ENCODE measurements around the gene RAD51B.
A peak's percentile ranks its signal among the peaks of the same experiment; 100 is the strongest.

The RAD51B gene

GRCh38 chr14:68562911-68563250 is 743.3 kb downstream of the RAD51B start:
- no peaks in the 10 kb centered on the region for H3K36me3 Mint-ChIP-seq (ENCODE audit: insufficient read depth)
- H3K27me3 Mint-ChIP-seq = no peaks in the 10 kb centered on the region
- H3K9me3 Mint-ChIP-seq = no peaks in the 10 kb centered on the region
- H3K27ac Mint-ChIP-seq = peak overlapping the region in 1 of 2 donors; percentile 10
- peaks cover 8 to 9% of the 10 kb centered on the region in 2 donors for H3K4me1 Mint-ChIP-seq (ENCODE audit: low read depth in 2 of 2)
- ATAC-seq (replicated peaks) (no peak), DNase-seq (no peak)
- H3K4me3 Mint-ChIP-seq = no peak overlapping the region

GRCh38 chr14:68563251-68564131 is 743.9 kb downstream of the RAD51B start:
- Mint-ChIP-seq H3K27ac (peak overlapping the region in 1 of 2 donors; percentile 10), H3K4me1 (ENCODE audit: low read depth in 2 of 2) (peaks cover 8 to 9% of the 10 kb centered on the region in 2 donors), H3K36me3 (ENCODE audit: insufficient read depth) (no peaks in the 10 kb centered on the region), H3K27me3 (no peaks in the 10 kb centered on the region), H3K9me3 (no peaks in the 10 kb centered on the region), H3K4me3 (peak overlapping the region in 1 of 2 donors; percentile 52)
- ATAC-seq (replicated peaks) = no peak
- DNase-seq = no peak

GRCh38 chr14:68564191-68564825 is 744.7 kb downstream of the RAD51B start:
- Mint-ChIP-seq H3K4me1 (ENCODE audit: low read depth in 2 of 2) (peaks cover 8 to 9% of the 10 kb centered on the region in 2 donors), H3K36me3 (ENCODE audit: insufficient read depth) (no peaks in the 10 kb centered on the region), H3K9me3 (no peaks in the 10 kb centered on the region), H3K27ac (peak overlapping the region in 1 of 2 donors; percentile 27), H3K4me3 (no peak overlapping the region), H3K27me3 (no peaks in the 10 kb centered on the region)
- DNase-seq (no peak), ATAC-seq (replicated peaks) (no peak)

- peak overlapping the region; percentile 27 to 59 for H3K27ac Mint-ChIP-seq
- peaks cover 8 to 9% of the 10 kb centered on the region in 2 donors for H3K4me1 Mint-ChIP-seq (ENCODE audit: low read depth in 2 of 2)
- DNase-seq (no peak), ATAC-seq (replicated peaks) (no peak)
- H3K27me3 Mint-ChIP-seq = no peaks in the 10 kb centered on the region
- H3K4me3 Mint-ChIP-seq = no peak overlapping the region
- H3K36me3 Mint-ChIP-seq (ENCODE audit: insufficient read depth) = no peaks in the 10 kb centered on the region
- H3K9me3 Mint-ChIP-seq = no peaks in the 10 kb centered on the region
These were observed 745.5 kb downstream of the RAD51B start for GRCh38 chr14:68564826-68565759.

GRCh38 chr14:68566075-68566474 is 746.5 kb downstream of the RAD51B start:
- Mint-ChIP-seq H3K27me3 (no peaks in the 10 kb centered on the region), H3K4me1 (ENCODE audit: low read depth in 2 of 2) (peaks cover 8 to 9% of the 10 kb centered on the region in 2 donors), H3K9me3 (no peaks in the 10 kb centered on the region), H3K36me3 (ENCODE audit: insufficient read depth) (no peaks in the 10 kb centered on the region), H3K27ac (peak overlapping the region in 1 of 2 donors; percentile 59), H3K4me3 (no peak overlapping the region)
- no peak for ATAC-seq (replicated peaks)
- no peak for DNase-seq

DNA sequence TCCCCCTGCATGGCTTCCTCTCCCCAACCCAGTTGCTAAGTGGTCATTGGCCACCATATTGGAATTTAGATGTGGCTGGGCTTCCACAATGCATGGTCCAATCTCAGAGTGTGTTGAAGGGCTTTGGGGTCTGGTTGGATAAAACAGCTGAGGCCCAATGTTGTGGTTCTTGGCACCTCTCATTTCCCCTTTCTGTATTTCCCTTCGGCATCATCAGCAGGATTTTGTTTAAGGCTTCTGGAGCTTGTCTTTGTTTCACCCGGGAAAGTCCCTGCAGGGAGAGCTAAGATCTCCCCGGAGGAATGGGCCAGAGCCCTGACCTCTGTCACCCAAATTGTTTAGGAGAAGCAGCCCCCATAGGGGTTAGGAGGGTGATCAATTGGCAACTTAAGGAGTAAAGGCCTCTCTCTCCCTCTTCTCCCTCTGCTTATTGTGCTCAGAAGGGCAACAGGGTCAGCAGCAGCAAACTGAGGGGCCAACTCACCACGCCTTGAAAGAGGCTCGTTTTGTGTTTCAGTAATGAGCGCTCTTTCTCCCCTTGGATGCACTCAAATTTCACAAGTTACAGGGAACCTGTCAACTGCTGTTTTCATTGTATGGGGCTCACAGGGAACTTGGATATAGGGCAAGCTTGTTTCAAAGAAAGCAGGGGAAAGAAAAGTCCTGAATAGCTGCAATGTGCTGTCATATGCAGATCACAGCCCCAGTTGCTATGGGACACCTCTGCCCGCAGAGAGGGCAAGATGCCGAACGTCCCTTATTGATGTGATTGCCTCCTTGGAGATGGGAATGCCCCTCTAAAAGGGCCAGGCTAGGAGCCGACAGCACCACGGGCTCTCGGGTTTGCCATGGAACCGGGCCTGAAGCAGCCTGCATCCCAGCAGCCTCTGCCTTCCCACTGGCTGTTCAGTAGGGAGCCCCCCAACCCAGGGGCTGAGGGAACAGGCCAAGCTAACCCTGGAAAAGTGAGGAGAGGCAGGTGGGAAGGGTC is 749.6 kb downstream of the RAD51B start:
- H3K27me3 Mint-ChIP-seq = no peaks in the 10 kb centered on the region
- no peak for ATAC-seq (replicated peaks)
- no peaks in the 10 kb centered on the region for H3K9me3 Mint-ChIP-seq
- H3K27ac Mint-ChIP-seq = no peak overlapping the region
- H3K36me3 Mint-ChIP-seq (ENCODE audit: insufficient read depth) = no peaks in the 10 kb centered on the region
- no peak overlapping the region for H3K4me3 Mint-ChIP-seq
- DNase-seq = no peak
- peaks cover 4 to 8% of the 10 kb centered on the region in 2 donors for H3K4me1 Mint-ChIP-seq (ENCODE audit: low read depth in 2 of 2)

DNA sequence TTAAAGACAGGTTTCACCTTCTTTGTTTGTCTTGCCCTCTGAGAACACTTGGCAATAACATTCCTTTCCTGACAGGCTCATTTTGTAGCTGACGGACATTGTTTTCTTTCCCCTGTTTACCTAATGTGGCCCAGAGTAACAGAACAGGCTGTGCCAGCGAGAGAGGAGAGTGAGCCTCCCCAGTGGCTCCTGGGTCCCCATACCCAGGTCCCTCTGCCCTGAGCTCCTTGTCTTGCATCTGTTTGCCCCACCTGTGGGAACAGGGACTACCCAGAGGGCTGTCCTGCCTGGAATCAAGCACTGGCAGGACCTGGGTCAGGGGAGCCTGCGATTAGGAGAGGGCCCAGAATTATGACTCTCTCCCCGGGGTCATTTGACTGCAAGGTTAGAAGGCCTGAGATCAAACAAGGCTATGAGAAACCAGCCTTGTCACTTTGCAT is 750.4 kb downstream of the RAD51B start:
- no peak for ATAC-seq (replicated peaks)
- Mint-ChIP-seq H3K4me3 (no peak overlapping the region), H3K27me3 (no peaks in the 10 kb centered on the region), H3K36me3 (ENCODE audit: insufficient read depth) (no peaks in the 10 kb centered on the region), H3K9me3 (no peaks in the 10 kb centered on the region), H3K4me1 (ENCODE audit: low read depth in 2 of 2) (peaks cover 2 to 4% of the 10 kb centered on the region in 2 donors), H3K27ac (no peak overlapping the region)
- no peak for DNase-seq

DNA sequence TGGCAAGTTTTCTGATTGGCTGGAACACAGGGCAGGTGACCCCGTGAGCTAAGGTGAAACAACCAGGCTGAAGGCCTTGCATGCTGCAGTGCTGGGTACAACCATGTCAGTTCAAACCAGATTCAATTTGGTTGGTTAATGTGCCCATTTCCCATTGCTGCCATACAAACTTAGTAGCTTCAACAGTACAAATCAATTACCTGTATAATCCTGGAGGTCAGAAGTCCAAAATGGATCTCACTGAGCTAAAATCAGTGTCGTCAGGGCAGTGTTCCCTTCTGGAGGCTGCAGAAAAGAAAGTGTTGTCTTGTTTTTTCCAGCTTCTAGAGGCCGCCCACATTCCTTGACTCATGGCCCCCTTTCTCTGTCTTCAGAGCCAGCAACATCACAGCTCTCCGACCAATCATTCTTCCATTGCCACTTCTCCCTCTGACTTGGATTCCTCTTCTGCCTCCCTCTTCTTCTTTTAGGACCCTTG is 751.6 kb downstream of the RAD51B start:
- ATAC-seq (replicated peaks) (no peak), DNase-seq (no peak)
- H3K9me3 Mint-ChIP-seq = no peaks in the 10 kb centered on the region
- H3K27me3 Mint-ChIP-seq = no peaks in the 10 kb centered on the region
- no peaks in the 10 kb centered on the region for H3K36me3 Mint-ChIP-seq (ENCODE audit: insufficient read depth)
- H3K4me3 Mint-ChIP-seq = no peak overlapping the region
- no peak overlapping the region for H3K27ac Mint-ChIP-seq
- H3K4me1 Mint-ChIP-seq (ENCODE audit: low read depth in 2 of 2) = peaks cover 0 to 2% of the 10 kb centered on the region in 2 donors

GRCh38 chr14:68571928-68572525 is 752.4 kb downstream of the RAD51B start:
- Mint-ChIP-seq H3K4me1 (ENCODE audit: low read depth in 2 of 2) (peaks cover 0 to 2% of the 10 kb centered on the region in 2 donors), H3K4me3 (no peak overlapping the region), H3K36me3 (ENCODE audit: insufficient read depth) (no peaks in the 10 kb centered on the region), H3K27ac (no peak overlapping the region), H3K27me3 (no peaks in the 10 kb centered on the region), H3K9me3 (no peaks in the 10 kb centered on the region)
- DNase-seq = no peak
- ATAC-seq (replicated peaks) = no peak

GRCh38 chr14:68573126-68573525 is 753.5 kb downstream of the RAD51B start:
- Mint-ChIP-seq H3K27ac (no peak overlapping the region), H3K4me1 (ENCODE audit: low read depth in 2 of 2) (peaks cover 0 to 2% of the 10 kb centered on the region in 2 donors), H3K4me3 (no peak overlapping the region), H3K36me3 (ENCODE audit: insufficient read depth) (no peaks in the 10 kb centered on the region), H3K9me3 (no peaks in the 10 kb centered on the region), H3K27me3 (no peaks in the 10 kb centered on the region)
- DNase-seq (no peak), ATAC-seq (replicated peaks) (no peak)

DNA sequence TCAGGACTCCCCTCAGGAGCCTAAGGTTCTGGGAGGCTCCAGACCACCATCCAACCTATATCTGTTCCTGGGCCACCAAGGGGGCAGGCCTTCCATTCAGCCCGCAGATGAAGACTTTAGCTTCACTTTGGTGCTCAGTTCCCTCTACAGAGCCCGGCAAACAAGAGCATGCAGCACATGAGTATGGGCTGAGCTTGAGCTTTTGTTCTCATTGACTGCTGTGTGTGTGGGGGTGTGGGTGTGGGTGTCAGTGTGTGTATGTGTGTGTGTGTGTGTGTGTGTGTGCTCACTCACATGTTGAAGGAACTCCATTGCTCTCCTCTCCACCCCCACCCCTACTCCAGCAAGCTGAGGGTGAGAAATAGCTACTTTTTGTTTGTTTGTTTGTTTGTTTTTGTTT is 754.1 kb downstream of the RAD51B start:
- Mint-ChIP-seq H3K4me3 (no peak overlapping the region), H3K36me3 (ENCODE audit: insufficient read depth) (no peaks in the 10 kb centered on the region), H3K27ac (no peak overlapping the region), H3K4me1 (ENCODE audit: low read depth in 2 of 2) (peaks cover 0 to 2% of the 10 kb centered on the region in 2 donors), H3K9me3 (no peaks in the 10 kb centered on the region), H3K27me3 (no peaks in the 10 kb centered on the region)
- DNase-seq = no peak
- no peak for ATAC-seq (replicated peaks)

DNA sequence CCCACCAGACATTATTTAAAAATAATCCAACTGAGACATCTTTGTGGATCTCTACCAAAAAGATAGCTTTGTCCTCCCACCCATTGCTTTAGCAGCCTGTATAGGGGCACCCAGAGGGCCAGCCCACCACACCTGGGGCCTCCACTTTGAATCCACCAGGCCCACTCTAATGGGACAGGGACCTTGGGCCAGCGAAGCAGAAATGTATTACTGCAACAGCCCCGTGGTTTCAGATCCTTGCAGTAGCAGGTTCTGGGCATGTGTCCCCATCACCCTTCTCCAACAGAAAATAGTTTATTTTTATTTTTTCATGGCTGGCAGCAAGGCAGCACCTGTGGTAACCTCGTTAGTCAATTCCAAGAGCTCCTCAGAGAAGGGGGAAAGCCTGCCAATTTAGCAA is 754.9 kb downstream of the RAD51B start:
- no peak overlapping the region for H3K4me3 Mint-ChIP-seq
- peaks cover 0 to 2% of the 10 kb centered on the region in 2 donors for H3K4me1 Mint-ChIP-seq (ENCODE audit: low read depth in 2 of 2)
- H3K27me3 Mint-ChIP-seq = no peaks in the 10 kb centered on the region
- ATAC-seq (replicated peaks) = no peak
- no peak for DNase-seq
- no peak overlapping the region for H3K27ac Mint-ChIP-seq
- H3K9me3 Mint-ChIP-seq = no peaks in the 10 kb centered on the region
- H3K36me3 Mint-ChIP-seq (ENCODE audit: insufficient read depth) = no peaks in the 10 kb centered on the region

Measured in effector memory CD8-positive, alpha-beta T cell (primary cell).